NT2/D1 (cell line): ENCODE results near the gene NELL1.

Source experiments
- SUZ12 ChIP-seq: IDR thresholded peaks from 2 replicates; pipeline ENCODE4 v1.6.1; 2011; ENCODE audit not compliant: insufficient read length, insufficient read depth; ENCODE audit errors: extremely low read depth
- YY1 ChIP-seq: IDR thresholded peaks from 2 replicates; pipeline ENCODE4 v1.6.1; 2011; ENCODE audit not compliant: insufficient read length, insufficient read depth
- ZNF274 ChIP-seq: IDR thresholded peaks from 2 replicates; pipeline ENCODE4 v1.6.1; 2011; ENCODE audit warnings: mild to moderate bottlenecking, low read depth, low read length

DNA sequence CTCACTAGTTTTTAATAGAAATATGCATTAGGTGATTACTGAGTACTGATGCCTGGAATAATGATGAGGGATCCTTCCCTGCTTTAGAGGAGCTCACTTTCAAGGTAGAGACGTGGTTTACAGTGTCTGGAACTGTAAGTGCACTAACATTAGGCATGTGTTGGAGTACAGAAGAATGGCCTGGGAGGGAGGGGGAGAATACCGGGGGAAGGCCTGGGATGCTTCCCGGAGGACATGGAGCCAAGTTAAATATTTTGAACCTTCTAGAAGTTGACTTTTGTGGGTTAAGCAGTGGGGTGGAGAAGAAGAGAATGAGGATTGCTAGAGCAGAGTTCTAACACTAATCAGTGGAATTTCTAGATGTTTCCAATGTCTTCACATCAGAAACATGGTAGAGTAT, 261.6 kb downstream of the NELL1 start:
- TF ChIP-seq ZNF274 = no peak
- TF ChIP-seq YY1 = no peak
- TF ChIP-seq SUZ12 = no peak
